DND-41 (cell line): ENCODE data around the gene SGO2.
"Not testable (repeated sequence)": the region's sequence is repeated elsewhere in the genome, so short reads cannot be mapped to it uniquely, and the experiment has no call there.

Experiments used
- EZH2 ChIP-seq: IDR thresholded peaks from 3 replicates; pipeline ENCODE4 v1.6.1; 2012; ENCODE audit warnings: borderline replicate concordance, low read depth, mild to moderate bottlenecking, moderate library complexity, low read length, inconsistent platforms; ENCODE audit not compliant: severe bottlenecking
- TF ChIP-seq, protein P1 (sequence below): IDR thresholded peaks from 2 replicates; pipeline ENCODE4 v1.5.1; 2012; ENCODE audit warnings: borderline replicate concordance, low read length, moderate library complexity, mild to moderate bottlenecking; ENCODE audit not compliant: poor library complexity, severe bottlenecking; ENCODE audit errors: extremely low read depth

DNA sequence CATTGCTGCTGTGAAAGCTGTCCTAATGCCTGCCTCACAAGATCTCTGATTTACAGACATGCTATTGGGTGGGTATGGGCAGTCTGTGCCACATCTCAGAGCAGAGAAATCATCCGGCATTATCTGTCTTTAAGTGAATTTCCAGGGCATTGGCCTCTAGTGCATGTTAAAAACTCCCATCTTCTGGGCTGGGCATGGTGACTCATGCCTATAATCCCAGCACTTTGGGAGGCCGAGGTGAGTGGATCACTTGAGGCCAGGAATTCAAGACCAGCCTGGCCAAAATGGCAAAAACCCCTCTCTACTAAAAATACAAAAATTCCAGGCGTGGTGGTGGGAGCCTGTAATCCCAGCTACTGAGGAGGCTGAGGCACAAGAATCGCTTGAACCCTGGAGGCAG, 102.5 kb downstream of the SGO2 start:
- TF ChIP-seq, protein P1, sequence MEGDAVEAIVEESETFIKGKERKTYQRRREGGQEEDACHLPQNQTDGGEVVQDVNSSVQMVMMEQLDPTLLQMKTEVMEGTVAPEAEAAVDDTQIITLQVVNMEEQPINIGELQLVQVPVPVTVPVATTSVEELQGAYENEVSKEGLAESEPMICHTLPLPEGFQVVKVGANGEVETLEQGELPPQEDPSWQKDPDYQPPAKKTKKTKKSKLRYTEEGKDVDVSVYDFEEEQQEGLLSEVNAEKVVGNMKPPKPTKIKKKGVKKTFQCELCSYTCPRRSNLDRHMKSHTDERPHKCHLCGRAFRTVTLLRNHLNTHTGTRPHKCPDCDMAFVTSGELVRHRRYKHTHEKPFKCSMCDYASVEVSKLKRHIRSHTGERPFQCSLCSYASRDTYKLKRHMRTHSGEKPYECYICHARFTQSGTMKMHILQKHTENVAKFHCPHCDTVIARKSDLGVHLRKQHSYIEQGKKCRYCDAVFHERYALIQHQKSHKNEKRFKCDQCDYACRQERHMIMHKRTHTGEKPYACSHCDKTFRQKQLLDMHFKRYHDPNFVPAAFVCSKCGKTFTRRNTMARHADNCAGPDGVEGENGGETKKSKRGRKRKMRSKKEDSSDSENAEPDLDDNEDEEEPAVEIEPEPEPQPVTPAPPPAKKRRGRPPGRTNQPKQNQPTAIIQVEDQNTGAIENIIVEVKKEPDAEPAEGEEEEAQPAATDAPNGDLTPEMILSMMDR = not testable (repeated sequence)
- TF ChIP-seq EZH2 = not testable (repeated sequence)
